GM18909 (cell line): Measurements from ENCODE around the gene SLC66A2.
A peak's percentile ranks its signal among the peaks of the same experiment; 100 is the strongest.
"Not testable (repeated sequence)": the region's sequence is repeated elsewhere in the genome, so short reads cannot be mapped to it uniquely, and the experiment has no call there.

ENCODE experiments used
- ATAC-seq: cut with Tn5 transposase; IDR thresholded peaks from one replicate; pipeline ENCODE4 v1.9.1; 2021; ENCODE audit warnings: mild to moderate bottlenecking; ENCODE audit not compliant: unreplicated experiment, poor library complexity

The SLC66A2 gene

DNA sequence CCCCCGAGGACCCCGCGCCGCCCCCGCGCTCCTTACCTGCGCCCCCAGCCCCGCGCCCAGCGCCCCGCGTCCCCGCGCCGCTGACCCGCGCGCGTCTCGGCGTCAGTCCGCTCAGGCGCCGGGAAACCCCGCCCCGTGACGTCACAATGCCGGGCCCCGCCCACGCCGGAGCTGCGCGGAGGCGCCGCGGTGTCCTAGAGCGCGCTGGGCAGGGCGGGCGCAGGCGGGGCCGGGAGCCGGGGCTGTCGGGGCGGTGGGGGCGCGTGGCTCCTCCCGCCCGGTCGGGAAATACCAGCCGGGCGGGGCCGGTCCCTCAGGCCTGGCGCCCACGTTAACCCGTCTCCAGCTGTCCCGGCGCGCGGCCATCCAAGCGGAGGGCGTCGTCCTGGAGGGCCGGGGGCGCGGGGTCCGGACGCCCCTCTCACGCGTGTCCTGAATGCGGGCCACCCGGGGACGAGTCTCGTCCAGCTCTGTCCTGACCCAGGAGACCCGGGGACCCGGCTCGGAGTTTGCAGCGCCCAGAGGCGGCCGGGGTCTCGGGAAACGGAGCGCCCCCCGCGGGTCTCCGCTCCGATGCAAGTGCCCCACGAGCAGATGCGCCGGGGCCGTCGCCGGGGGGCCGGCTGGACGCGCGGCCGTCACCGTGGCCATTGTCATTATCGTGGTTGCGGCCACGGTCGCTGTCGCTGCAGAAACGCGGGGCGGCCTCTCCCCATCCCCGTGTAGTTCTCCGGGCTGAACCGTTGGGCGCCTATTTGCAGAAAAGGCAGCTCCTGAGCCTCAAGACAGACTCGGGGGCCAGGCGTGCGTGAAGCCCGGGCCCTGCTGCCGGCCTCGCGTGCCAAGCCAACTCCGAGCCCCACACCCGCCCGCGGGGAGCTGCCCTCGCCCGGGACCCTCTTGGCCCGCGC lies at the start of gene SLC66A2:
TSS of gene SLC66A2 (minus strand) at position 109 of the 911 bp plus-strand sequence. CDS start 727 bp downstream, outside the sequence.
- peak; percentile 85 for ATAC-seq

DNA sequence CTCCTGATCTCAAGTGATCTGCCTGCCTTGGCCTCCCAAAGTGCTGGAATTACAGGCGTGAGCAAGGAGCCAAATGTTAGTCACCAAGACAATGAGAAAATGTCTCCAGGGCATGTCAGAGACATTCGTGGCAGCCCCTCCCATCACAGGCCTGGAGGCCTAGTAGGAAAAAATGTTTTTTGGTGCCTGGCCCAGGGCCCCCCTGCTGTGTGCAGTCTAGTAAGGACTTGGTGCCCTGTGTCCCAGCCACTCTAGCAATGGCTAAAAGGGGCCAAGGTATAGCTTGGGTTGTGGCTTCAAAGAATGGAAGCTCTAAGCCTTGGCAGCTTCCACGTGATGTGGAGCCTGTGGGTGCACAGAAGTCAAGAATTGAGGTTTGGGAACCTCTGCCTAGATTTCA lies 49.4 kb upstream of the SLC66A2 start:
- ATAC-seq, result no peak

DNA sequence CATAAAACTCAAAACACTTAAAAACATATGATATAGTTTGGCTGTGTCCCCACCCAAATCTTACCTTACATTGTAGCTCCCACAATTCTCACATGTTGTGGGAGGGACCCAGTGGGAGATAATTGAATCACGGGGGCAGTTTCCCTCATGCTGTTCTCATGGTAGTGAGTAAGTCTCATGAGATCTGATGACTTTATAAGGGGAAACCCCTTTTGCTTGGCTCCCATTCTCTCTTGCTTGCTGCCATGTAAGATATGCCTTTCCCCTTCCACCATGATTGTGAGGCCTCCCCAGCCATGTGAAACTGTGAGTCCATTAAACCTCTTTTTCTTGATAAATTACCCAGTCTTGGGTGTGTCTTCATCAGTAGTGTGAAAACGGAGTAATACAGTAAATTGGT lies 48.2 kb upstream of the SLC66A2 start:
- not testable (repeated sequence) for ATAC-seq

GRCh38 chr18:79991494-79991893 lies 40.0 kb upstream of the SLC66A2 start:
- no peak for ATAC-seq

DNA sequence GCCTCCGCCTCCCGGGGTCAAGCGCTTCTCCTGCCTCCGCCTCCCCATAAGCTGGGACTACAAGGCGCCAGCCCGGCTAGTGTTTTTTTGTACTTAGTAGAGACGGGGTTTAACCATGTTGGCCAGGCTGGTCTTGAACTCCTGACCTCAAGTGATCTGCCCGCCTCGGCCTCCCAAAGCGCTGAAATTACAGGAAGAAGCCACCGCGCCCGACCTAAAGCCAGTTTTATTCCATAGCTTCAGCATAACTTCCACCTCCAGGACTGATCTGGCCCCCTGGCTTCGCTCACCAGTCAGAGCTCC lies 37.7 kb upstream of the SLC66A2 start:
- no peak for ATAC-seq

GRCh38 chr18:79988451-79989194 lies 37.2 kb upstream of the SLC66A2 start, which contains the start of gene TXNL4A:
TSS of gene TXNL4A (minus strand) at chr18:79988563. CDS start at chr18:79988392, 171 bp downstream.
- ATAC-seq, result peak; percentile 97

GRCh38 chr18:79988071-79988450 lies 36.6 kb upstream of the SLC66A2 start:
- ATAC-seq, result peak; percentile 65

DNA sequence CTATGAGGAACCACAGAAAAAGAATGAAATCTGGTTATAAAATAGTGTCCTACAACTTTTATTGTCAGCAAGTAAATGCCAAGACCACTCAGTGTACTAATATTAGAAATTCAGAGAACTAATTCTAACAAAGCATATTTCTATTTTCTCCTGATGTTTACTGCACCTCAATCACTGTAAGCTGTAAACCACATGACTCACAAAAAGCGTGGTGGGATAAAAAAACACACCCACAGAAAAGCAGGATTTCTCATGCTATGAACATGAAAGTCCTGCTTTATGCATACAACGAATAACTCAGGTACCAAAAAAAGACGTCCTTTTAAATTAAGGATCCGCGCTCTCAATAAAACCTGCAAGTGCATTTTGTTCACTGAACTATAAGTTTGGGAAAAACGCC lies 36.1 kb upstream of the SLC66A2 start:
- ATAC-seq, result no peak

DNA sequence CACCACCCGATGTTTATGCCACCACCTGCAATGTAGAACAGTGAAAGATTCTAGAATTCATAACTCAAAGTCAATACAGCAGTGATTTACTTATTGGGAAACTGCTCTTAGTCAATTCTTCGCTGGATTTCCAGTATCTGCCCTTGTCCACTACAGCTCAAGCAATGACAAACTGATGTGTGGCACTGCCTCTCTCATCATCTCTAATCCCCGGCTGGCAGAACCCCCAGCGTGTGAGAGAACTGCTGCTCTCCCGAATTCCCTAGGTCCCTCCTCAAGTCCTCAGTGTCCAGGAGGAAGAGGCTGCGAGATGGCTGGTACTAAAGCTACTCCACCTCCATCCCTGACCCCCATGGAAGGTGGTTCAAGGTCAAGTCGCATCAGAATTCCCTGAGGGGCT lies 35.3 kb upstream of the SLC66A2 start:
- ATAC-seq, result no peak

DNA sequence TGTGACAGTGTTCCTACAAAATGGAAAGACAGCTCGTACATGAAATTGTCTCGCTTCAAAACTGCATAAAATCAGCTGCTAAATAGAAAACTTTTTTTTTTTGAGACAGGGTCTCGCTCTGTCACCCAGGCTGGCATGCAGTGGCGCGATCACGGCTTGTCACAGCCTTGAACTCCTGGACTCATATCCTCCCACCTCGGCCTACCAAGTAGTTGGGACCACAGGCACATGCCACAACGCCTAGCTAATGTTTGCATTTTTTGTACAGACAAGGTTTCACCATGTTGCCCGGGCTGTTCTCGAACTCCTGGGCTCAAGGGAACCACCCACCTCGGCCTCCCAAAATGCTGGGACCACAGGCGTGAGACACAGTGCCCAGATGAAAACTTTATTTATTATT lies 33.7 kb upstream of the SLC66A2 start:
- ATAC-seq, result no peak

- ATAC-seq, result no peak
Observed at GRCh38 chr18:79983793-79984192, 32.3 kb upstream of the SLC66A2 start.

GRCh38 chr18:79983253-79983652 lies 31.8 kb upstream of the SLC66A2 start:
- ATAC-seq, result no peak

DNA sequence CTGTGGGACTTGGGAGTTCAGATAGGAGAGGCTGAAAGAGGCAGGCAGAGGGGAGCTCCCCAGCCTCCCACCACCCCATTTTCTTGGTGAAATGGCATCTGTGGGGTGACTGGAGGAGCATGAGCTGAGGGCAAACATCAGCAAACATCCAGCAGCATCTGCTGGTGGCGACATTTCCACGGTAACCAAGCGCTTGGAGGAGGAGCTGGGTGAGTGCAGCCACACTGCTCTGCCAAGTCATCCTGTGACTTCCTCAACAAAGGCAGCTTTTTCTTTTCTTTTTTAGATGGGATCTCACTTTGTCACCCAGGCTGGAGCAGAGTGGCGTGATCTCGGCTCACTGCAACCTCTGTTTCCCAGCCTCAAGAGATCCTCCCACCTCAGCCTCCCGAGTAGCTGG lies 31.3 kb upstream of the SLC66A2 start:
- ATAC-seq, result no peak

GRCh38 chr18:79980585-79980984 lies 29.1 kb upstream of the SLC66A2 start:
- ATAC-seq, result no peak

- ATAC-seq, result no peak
Observed at GRCh38 chr18:79979843-79980242, 28.4 kb upstream of the SLC66A2 start.

DNA sequence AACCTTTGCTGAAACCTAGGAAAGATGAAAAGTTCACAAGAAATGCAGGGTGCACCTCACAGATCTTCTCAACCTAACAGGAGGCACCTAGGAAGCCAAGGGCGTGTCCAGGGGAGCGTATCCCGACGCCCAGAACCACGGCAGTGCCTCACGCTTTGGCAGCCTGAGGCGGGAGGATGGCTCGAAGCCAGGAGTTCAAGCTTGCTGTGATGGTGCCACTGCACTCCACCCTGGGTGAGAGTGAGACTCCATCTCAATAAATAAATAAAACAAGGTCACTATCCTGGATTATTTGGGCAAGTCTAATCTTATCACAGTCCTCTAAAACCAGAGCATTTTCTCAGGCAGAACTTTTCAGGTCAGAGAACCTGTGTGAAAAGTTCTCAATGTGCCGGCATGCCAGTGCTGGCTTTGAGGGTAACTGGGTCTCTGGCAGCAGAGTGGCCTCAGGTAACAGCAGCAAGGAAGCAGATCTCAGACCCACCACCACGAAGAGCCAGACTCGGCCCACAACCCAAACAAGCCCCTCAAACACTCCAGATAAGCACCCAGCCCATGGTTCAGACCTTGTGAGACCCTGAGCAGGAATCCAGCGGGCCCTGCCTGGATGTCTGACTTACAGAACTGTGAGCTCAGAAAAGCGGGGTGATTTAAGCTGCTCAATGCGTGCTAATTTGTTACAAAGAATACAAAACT lies 24.7 kb upstream of the SLC66A2 start:
- ATAC-seq, result no peak

GRCh38 chr18:79975043-79975442 lies 23.6 kb upstream of the SLC66A2 start:
- ATAC-seq, result no peak

- no peak for ATAC-seq
Observed at GRCh38 chr18:79974025-79974654, 22.7 kb upstream of the SLC66A2 start.

- ATAC-seq, result no peak
Observed at GRCh38 chr18:79973517-79973916, 22.1 kb upstream of the SLC66A2 start.

GRCh38 chr18:79972720-79973119 lies 21.3 kb upstream of the SLC66A2 start:
- no peak for ATAC-seq
